H1 (cell line): Measurements from ENCODE around the gene MRGPRE. TPM values are rescaled to one million over a fixed set of nuclear protein-coding genes. Genes with fewer than 3 reads are reported as not detected.

Experiments
- polyA plus RNA-seq, 7 experiments: library from polyadenylated mRNA; depleted of rRNA in 3 of 7; stranded (reverse) in 5 of 7; unstranded in 2 of 7; fragments of >200 nt in 5 of 7; fragments of 200-250 nt in 2 of 7; gene quantifications; 1 replicate in 5 of 7; 2 replicates in 1 of 7; 4 replicates in 1 of 7; pipeline versions ENCODE4 v1.2.1 to v1.2.3, GENCODE V29; 2011 to 2013; ENCODE audit warnings: missing spikeins in 2 of 7, mixed read lengths in 2 of 7
- total RNA-seq: library from RNA; stranded (reverse); fragmentation: NEBNext Ultra II Directional; extraction: Animal tissue kit (Norgen Biotek cat#: 25700); gene quantifications from 2 replicates; pipeline ENCODE4 v1.2.1, GENCODE V29; 2021

The MRGPRE gene
- total and polyA plus RNA-seq, 2 of the 8 experiments (the other 6 are each of a cell fraction or from before 2014, with no cell fraction given) = not detected

Other genes starting within 250 kb of the MRGPRE start
- gene NAP1L4, start 240.1 kb downstream of the MRGPRE start, total RNA-seq = 190 and 194 TPM in 2 replicates
- 75.8 and 81.4 TPM in 2 replicates for gene NAP1L4, start 240.1 kb downstream of the MRGPRE start, polyA plus RNA-seq (2011; rRNA removed)
- 89.4 and 100 TPM in 2 replicates for gene CARS1, start 175.0 kb downstream of the MRGPRE start, total RNA-seq
- gene CARS1, start 175.0 kb downstream of the MRGPRE start, polyA plus RNA-seq (2011; rRNA removed) = 44.1 and 52.2 TPM in 2 replicates
- gene OSBPL5, start 67.1 kb downstream of the MRGPRE start, total RNA-seq = 7.9 and 9.9 TPM in 2 replicates
- 3.4 and 6.0 TPM in 2 replicates for gene OSBPL5, start 67.1 kb downstream of the MRGPRE start, polyA plus RNA-seq (2011; rRNA removed)
- gene MRGPRG, start 13.6 kb downstream of the MRGPRE start, total RNA-seq = not detected in 2 replicates
- not detected in 2 replicates for gene MRGPRG, start 13.6 kb downstream of the MRGPRE start, polyA plus RNA-seq (2011; rRNA removed)
- 80.5 and 88.6 TPM in 2 replicates for gene ZNF195, start 146.7 kb upstream of the MRGPRE start, total RNA-seq
- gene ZNF195, start 146.7 kb upstream of the MRGPRE start, polyA plus RNA-seq (2011; rRNA removed) = 23.4 and 23.9 TPM in 2 replicates